Keratinocyte (primary cell): ENCODE measurements around the gene MPZL2. TPM values are rescaled to one million over a fixed set of nuclear protein-coding genes. Genes with fewer than 3 reads are reported as not detected.

Source experiments
- DNase-seq: peaks from one replicate; pipeline ENCODE4 v3.0.0-alpha.2; 2011; ENCODE audit warnings: low read depth, missing footprints, low spot score
- FAIRE-seq: peaks from 2 replicates; lab custom pipeline; 2011; peaks lifted over from hg19 to GRCh38; lab: Jason Lieb, UNC
- H2AFZ ChIP-seq: 2 replicates; pipeline ENCODE4 v1.6.0; 2012; ENCODE audit warnings: low read length, control low read depth, inconsistent platforms; ENCODE audit not compliant: control insufficient read depth
- H3K27ac ChIP-seq: 2 replicates; pipeline ENCODE4 v1.5.1; 2011; ENCODE audit warnings: low read length; ENCODE audit not compliant: control insufficient read depth, insufficient read depth
- H3K27me3 ChIP-seq: 3 replicates; pipeline ENCODE4 v1.6.0; 2011; ENCODE audit warnings: low read length; ENCODE audit not compliant: control insufficient read depth, insufficient read depth; ENCODE audit errors: extremely low read depth
- H3K36me3 ChIP-seq, 2 experiments: 2 replicates in 1 of 2; 3 replicates in 1 of 2; pipeline ENCODE4 v1.5.1; 2011; ENCODE audit warnings: low read length in 2 of 2, mild to moderate bottlenecking in 1 of 2; ENCODE audit not compliant: control insufficient read depth in 2 of 2, insufficient read depth in 2 of 2; ENCODE audit errors: extremely low read depth in 1 of 2
- H3K4me1 ChIP-seq: 3 replicates; pipeline ENCODE4 v1.5.1; 2011; ENCODE audit warnings: low read length; ENCODE audit not compliant: control insufficient read depth, insufficient read depth; ENCODE audit errors: extremely low read depth
- H3K4me2 ChIP-seq: 3 replicates; pipeline ENCODE4 v1.6.0; 2011; ENCODE audit warnings: low read depth, low read length; ENCODE audit not compliant: control insufficient read depth, insufficient read depth; ENCODE audit errors: extremely low read depth
- H3K4me3 ChIP-seq, 3 experiments: fragments of 200-600 bp in 1 of 3; sonication (generic) in 1 of 3; 2 replicates in 2 of 3; 3 replicates in 1 of 3; pipeline ENCODE4 v1.5.1; 2011 to 2016; ENCODE audit warnings: low read length in 3 of 3, mild to moderate bottlenecking in 3 of 3, control low read depth in 2 of 3, inconsistent platforms in 1 of 3, low read depth in 1 of 3, mixed read lengths in 1 of 3, mixed run types in 1 of 3, moderate library complexity in 1 of 3; ENCODE audit not compliant: control insufficient read depth in 2 of 3, insufficient read depth in 2 of 3; ENCODE audit errors: extremely low read depth in 1 of 3
- H3K79me2 ChIP-seq: 2 replicates; pipeline ENCODE4 v1.6.0; 2012; ENCODE audit warnings: low read length; ENCODE audit not compliant: control insufficient read depth, insufficient read depth
- H3K9ac ChIP-seq: 3 replicates; pipeline ENCODE4 v1.6.0; 2011; ENCODE audit warnings: low read length; ENCODE audit not compliant: control insufficient read depth, insufficient read depth; ENCODE audit errors: extremely low read depth
- H3K9me1 ChIP-seq: 3 replicates; pipeline ENCODE4 v1.6.0; 2011; ENCODE audit warnings: low read length; ENCODE audit not compliant: control insufficient read depth, insufficient read depth; ENCODE audit errors: extremely low read depth
- H3K9me3 ChIP-seq: 2 replicates; pipeline ENCODE4 v1.5.1; 2012; ENCODE audit warnings: low read depth, low read length; ENCODE audit not compliant: control insufficient read depth
- H4K20me1 ChIP-seq: 3 replicates; pipeline ENCODE4 v1.6.0; 2011; ENCODE audit warnings: low read length; ENCODE audit not compliant: control insufficient read depth, insufficient read depth; ENCODE audit errors: extremely low read depth
- CTCF ChIP-seq, 3 experiments: IDR thresholded peaks in 1 of 3; conservative IDR thresholded peaks in 1 of 3; optimal IDR thresholded peaks in 1 of 3; 2 replicates in 2 of 3; 3 replicates in 1 of 3; pipeline versions ENCODE3 to v1.5.1; 2011; ENCODE audit warnings: low read length in 3 of 3, mild to moderate bottlenecking in 3 of 3, moderate library complexity in 2 of 3, control low read depth in 1 of 3, inconsistent platforms in 1 of 3; ENCODE audit not compliant: insufficient read depth in 2 of 3; ENCODE audit errors: extremely low read depth in 1 of 3
- EZH2 ChIP-seq: IDR thresholded peaks from one replicate; pipeline ENCODE4 v1.6.1; 2012; ENCODE audit warnings: inconsistent platforms, mild to moderate bottlenecking, low read length, moderate library complexity
- dilution Hi-C: fragments of 300-500 bp; cut with MboI; formaldehyde crosslinking; loops from one replicate; pipeline ENCODE4 v1.7.0; 2020; ENCODE audit warnings: low sequenced_read_pairs; ENCODE audit not compliant: extremely low pct_ligation_motif_present
- polyA plus RNA-seq, 5 experiments: library from polyadenylated mRNA; depleted of rRNA in 3 of 5; stranded (reverse) in 3 of 5; stranded (forward) in 1 of 5; unstranded in 1 of 5; fragments of >200 nt; gene quantifications; 1 replicate in 1 of 5; 2 replicates in 3 of 5; 3 replicates in 1 of 5; pipeline versions ENCODE4 v1.2.1 to v1.2.3, GENCODE V29; 2011 to 2012; ENCODE audit warnings: missing spikeins in 2 of 5, low read depth in 1 of 5, low replicate concordance in 1 of 5

MPZL2 gene
- polyA plus RNA-seq, 1 donor (not counting 4 experiments of a cell fraction or from before 2014, with no cell fraction given): 225 TPM

- dilution Hi-C loops: no loop called here
- Histone ChIP-seq H3K27ac (peak overlapping the region; percentile 42), H3K9me1 (no peaks in the 10 kb centered on the region), H3K4me1 (peaks cover 20% of the 10 kb centered on the region), H3K79me2 (no peaks in the 10 kb centered on the region), H3K9ac (no peak overlapping the region), H4K20me1 (no peaks in the 10 kb centered on the region), H3K27me3 (no peaks in the 10 kb centered on the region), H2AFZ (no peak overlapping the region), H3K4me2 (peak overlapping the region; percentile 30), H3K4me3 (no peak overlapping the region), H3K9me3 (no peaks in the 10 kb centered on the region), H3K36me3 (no peaks in the 10 kb centered on the region)
- DNase-seq: no peak
- no peak for TF ChIP-seq CTCF (optimal IDR thresholded peaks at IDR 0.05 in 1 of 3, IDR thresholded peaks at IDR 0.05 in 1 of 3, conservative IDR thresholded peaks at IDR 0.05 in 1 of 3; ENCODE audit: extremely low read depth in 1 of 3, insufficient read depth in 2 of 3, low read length in 3 of 3)
- no peak for TF ChIP-seq EZH2
- no peak for FAIRE-seq
Measured at GRCh38 chr11:118295199-118295598, 31.1 kb upstream of the MPZL2 start.

- H3K4me3 ChIP-seq: no peak overlapping the region
- H3K4me2 ChIP-seq: no peak overlapping the region
- FAIRE-seq (no peak), DNase-seq (no peak)
- no peak overlapping the region for H3K27ac ChIP-seq
- H3K36me3 ChIP-seq: no peaks in the 10 kb centered on the region
- no peaks in the 10 kb centered on the region for H3K79me2 ChIP-seq
- H3K27me3 ChIP-seq: no peaks in the 10 kb centered on the region
- no peaks in the 10 kb centered on the region for H4K20me1 ChIP-seq
- no peak overlapping the region for H2AFZ ChIP-seq
- TF ChIP-seq CTCF (optimal IDR thresholded peaks at IDR 0.05 in 1 of 3, IDR thresholded peaks at IDR 0.05 in 1 of 3, conservative IDR thresholded peaks at IDR 0.05 in 1 of 3; ENCODE audit: extremely low read depth in 1 of 3, insufficient read depth in 2 of 3, low read length in 3 of 3): no peak
- no peak for TF ChIP-seq EZH2
- no peaks in the 10 kb centered on the region for H3K9me3 ChIP-seq
- peaks cover 20% of the 10 kb centered on the region for H3K4me1 ChIP-seq
- H3K9ac ChIP-seq: no peak overlapping the region
- no peaks in the 10 kb centered on the region for H3K9me1 ChIP-seq
- dilution Hi-C loops: no loop called here
Measured at GRCh38 chr11:118294053-118294452, 30.0 kb upstream of the MPZL2 start.
